CD4-positive, alpha-beta T cell (primary cell): Measurements from ENCODE around the gene GADD45A. TPM values are rescaled to one million over a fixed set of nuclear protein-coding genes. Genes with fewer than 3 reads are reported as not detected.
"Not testable (repeated sequence)": the region's sequence is repeated elsewhere in the genome, so short reads cannot be mapped to it uniquely, and the experiment has no call there.

Source experiments
- ATAC-seq: fragments of 200-7000 bp; cut with Tn5 transposase; one replicate; pipeline ENCODE4 v1.10.0; 2022; ENCODE audit warnings: mild to moderate bottlenecking; ENCODE audit not compliant: poor library complexity
- CTCF ChIA-PET: fragments of 350-600 bp; sonication (Branson Sonifier 250); formaldehyde crosslinking; loops from one replicate; lab custom pipeline; 2021; ENCODE audit warnings: antibody characterized with exemption, inconsistent platforms; lab: Charles Lee
- POLR2A ChIA-PET: fragments of 350-600 bp; sonication (Branson Sonifier 250); formaldehyde crosslinking; loops from one replicate; lab custom pipeline; 2021; ENCODE audit warnings: antibody characterized with exemption, inconsistent platforms; lab: Charles Lee
- DNase-seq, 14 experiments: peaks; one replicate each; pipeline ENCODE4 v3.0.0-alpha.2; 2013 to 2020; ENCODE audit warnings: mixed read lengths in 2 of 14
- H3K27ac ChIP-seq, 2 donors: one replicate each; pipeline versions ENCODE4 v1.5.1 to v1.7.0; 2013; ENCODE audit warnings: low read length in 2 of 2, low read depth in 1 of 2, mild to moderate bottlenecking in 1 of 2
- H3K27me3 ChIP-seq, 2 experiments: 1 replicate in 1 of 2; 2 replicates in 1 of 2; pipeline versions ENCODE4 v1.6.1 to v1.7.0; 2013; ENCODE audit warnings: low read length in 2 of 2, control low read depth in 1 of 2, mild to moderate bottlenecking in 1 of 2, moderate library complexity in 1 of 2; ENCODE audit not compliant: insufficient read depth in 2 of 2, control insufficient read depth in 1 of 2
- H3K36me3 ChIP-seq: one replicate; pipeline ENCODE4 v1.6.1; 2013; ENCODE audit warnings: low read length, control low read depth; ENCODE audit not compliant: insufficient read depth
- H3K4me1 ChIP-seq: one replicate; pipeline ENCODE4 v1.6.1; 2013; ENCODE audit warnings: low read length, control low read depth; ENCODE audit not compliant: insufficient read depth
- H3K4me3 ChIP-seq: one replicate; pipeline ENCODE4 v1.5.1; 2013; ENCODE audit warnings: mild to moderate bottlenecking, low read length, moderate library complexity
- H3K9me3 ChIP-seq, 2 experiments: 1 replicate in 1 of 2; 2 replicates in 1 of 2; pipeline versions ENCODE4 v1.6.1 to v1.7.0; 2013; ENCODE audit warnings: low read length in 2 of 2, mild to moderate bottlenecking in 2 of 2, control low read depth in 1 of 2, moderate library complexity in 1 of 2; ENCODE audit not compliant: control insufficient read depth in 1 of 2, insufficient read depth in 1 of 2
- H3K27ac Mint-ChIP-seq: one replicate; pipeline ENCODE4 v1.8.0; 2020; ENCODE audit warnings: mixed read lengths
- H3K27me3 Mint-ChIP-seq: one replicate; pipeline ENCODE4 v1.8.0; 2021; ENCODE audit warnings: mixed read lengths
- H3K36me3 Mint-ChIP-seq: one replicate; pipeline ENCODE4 v1.8.0; 2021; ENCODE audit warnings: low read depth, mixed read lengths
- H3K4me1 Mint-ChIP-seq: one replicate; pipeline ENCODE4 v1.8.0; 2021; ENCODE audit warnings: low read depth, mixed read lengths
- H3K4me3 Mint-ChIP-seq: one replicate; pipeline ENCODE4 v1.8.0; 2020; ENCODE audit warnings: mild to moderate bottlenecking, mixed read lengths
- H3K9me3 Mint-ChIP-seq: one replicate; pipeline ENCODE4 v1.8.0; 2020; ENCODE audit warnings: mixed read lengths
- CTCF ChIP-seq: fragments of 200-600 bp; IDR thresholded peaks from one replicate; pipeline ENCODE4 v1.8.0; 2022; ENCODE audit warnings: antibody characterized with exemption, mild to moderate bottlenecking
- intact Hi-C, 2 experiments: fragments of 100-400 bp; cut with DNase I in 1 of 2; cut with micrococcal nuclease in 1 of 2; formaldehyde crosslinking; loops; one replicate each; pipeline versions ENCODE4 v1.15.1 to v1.9.0; 2023 to 2025; cut with DNase I, micrococcal nuclease
- total RNA-seq, 174 experiments: library from RNA in 2 of 174; stranded (reverse) in 2 of 174; gene quantifications; one replicate each; pipeline ENCODE4 v1.2.3 and lab custom pipeline; 2021 to 2026

Gene GADD45A
- total RNA-seq, 2 experiments from 2014 or later = 136 to 140 TPM

DNA sequence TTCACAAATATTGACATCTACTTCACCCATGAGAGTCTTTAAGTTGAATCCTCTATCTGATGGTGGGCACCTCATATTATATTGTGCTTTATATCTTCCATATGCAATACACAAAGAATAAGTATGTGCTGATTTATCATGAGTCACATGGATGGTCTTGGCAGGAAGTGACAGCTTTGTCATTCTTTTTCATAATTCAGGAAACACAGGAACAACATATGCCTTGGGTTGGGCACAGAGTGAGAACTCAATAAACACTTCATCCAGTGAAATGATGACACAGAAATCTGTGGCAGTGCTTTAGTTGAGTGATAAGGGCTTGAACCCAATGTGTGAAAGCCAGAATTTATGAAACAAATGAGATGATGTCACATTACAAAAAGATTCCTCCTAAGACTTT lies 41.2 kb downstream of the GADD45A start:
- Histone ChIP-seq H3K27me3 (no peaks in the 10 kb centered on the region), H3K4me1 (no peaks in the 10 kb centered on the region), H3K4me3 (no peak overlapping the region), H3K9me3 (no peaks in the 10 kb centered on the region), H3K27ac (no peak overlapping the region), H3K36me3 (no peaks in the 10 kb centered on the region)
- intact Hi-C loops = no loop called here
- peak in 1 of 14 experiments; percentile 10 for DNase-seq
- Mint-ChIP-seq H3K27me3 (no peaks in the 10 kb centered on the region), H3K4me3 (no peak overlapping the region), H3K36me3 (no peaks in the 10 kb centered on the region), H3K27ac (no peak overlapping the region), H3K9me3 (no peaks in the 10 kb centered on the region), H3K4me1 (no peaks in the 10 kb centered on the region)
- CTCF ChIA-PET = no interaction called here
- TF ChIP-seq CTCF = no peak
- POLR2A ChIA-PET = no interaction called here
- no peak for ATAC-seq

GRCh38 chr1:67729872-67730271 lies 44.9 kb downstream of the GADD45A start:
- intact Hi-C loops = no loop called here
- H3K4me1 ChIP-seq = peaks cover 7% of the 10 kb centered on the region
- no peaks in the 10 kb centered on the region for H3K27me3 Mint-ChIP-seq
- ChIA-PET POLR2A (no interaction called here), CTCF (no interaction called here)
- no peak overlapping the region for H3K27ac Mint-ChIP-seq
- no peaks in the 10 kb centered on the region for H3K27me3 ChIP-seq
- no peaks in the 10 kb centered on the region for H3K9me3 ChIP-seq
- ATAC-seq (no peak), DNase-seq (no peak)
- H3K36me3 Mint-ChIP-seq = no peaks in the 10 kb centered on the region
- H3K4me1 Mint-ChIP-seq = peaks cover 8% of the 10 kb centered on the region
- no peaks in the 10 kb centered on the region for H3K36me3 ChIP-seq
- H3K4me3 ChIP-seq = no peak overlapping the region
- no peaks in the 10 kb centered on the region for H3K9me3 Mint-ChIP-seq
- TF ChIP-seq CTCF = no peak
- H3K4me3 Mint-ChIP-seq = no peak overlapping the region
- no peak overlapping the region for H3K27ac ChIP-seq

GRCh38 chr1:67730312-67730711 lies 45.3 kb downstream of the GADD45A start:
- H3K4me3 ChIP-seq, H3K27me3 ChIP-seq, H3K27ac Mint-ChIP-seq, H3K9me3 ChIP-seq, H3K4me1 ChIP-seq, H3K27ac ChIP-seq, ATAC-seq, CTCF ChIA-PET, DNase-seq, H3K9me3 Mint-ChIP-seq, H3K36me3 ChIP-seq, H3K36me3 Mint-ChIP-seq, H3K4me3 Mint-ChIP-seq, H3K27me3 Mint-ChIP-seq, intact Hi-C loops, POLR2A ChIA-PET: not testable (repeated sequence)
- H3K4me1 Mint-ChIP-seq = peaks cover 12% of the 10 kb centered on the region

GRCh38 chr1:67731322-67731721 lies 46.3 kb downstream of the GADD45A start:
- Histone ChIP-seq H3K4me3 (no peak overlapping the region), H3K9me3 (no peaks in the 10 kb centered on the region), H3K27me3 (no peaks in the 10 kb centered on the region), H3K4me1 (peaks cover 14% of the 10 kb centered on the region), H3K27ac (no peak overlapping the region), H3K36me3 (no peaks in the 10 kb centered on the region)
- ATAC-seq (no peak), DNase-seq (no peak)
- no peaks in the 10 kb centered on the region for H3K9me3 Mint-ChIP-seq
- H3K27me3 Mint-ChIP-seq = no peaks in the 10 kb centered on the region
- no peaks in the 10 kb centered on the region for H3K36me3 Mint-ChIP-seq
- H3K4me1 Mint-ChIP-seq = peaks cover 22% of the 10 kb centered on the region
- ChIA-PET POLR2A (interaction anchor here (3.8 kb wide), 1 partner anchor 46 kb away, joined by 18 read pairs; the partner anchor contains the start of gene GADD45A), CTCF (no interaction called here)
- no peak for TF ChIP-seq CTCF
- no peak overlapping the region for H3K27ac Mint-ChIP-seq
- H3K4me3 Mint-ChIP-seq = no peak overlapping the region
- intact Hi-C loops = no loop called here
